GM12865 (cell line): ENCODE data around the gene POLR1D.

Source experiments
- DNase-seq: peaks from one replicate; pipeline ENCODE4 v3.0.0; 2010; ENCODE audit warnings: low read depth
- H3K4me3 ChIP-seq: 2 replicates; pipeline ENCODE4 v1.5.1; 2011; ENCODE audit warnings: mild to moderate bottlenecking, low read depth, low read length, control low read depth
- CTCF ChIP-seq: IDR thresholded peaks from 2 replicates; pipeline ENCODE4 v1.5.1; 2011; ENCODE audit warnings: low read length, control low read depth, low read depth, inconsistent platforms; ENCODE audit not compliant: insufficient read depth; ENCODE audit errors: missing control alignments

Gene POLR1D

GRCh38 chr13:27665761-27666160, 44.1 kb downstream of the POLR1D start:
- H3K4me3 ChIP-seq: no peak overlapping the region
- no peak for DNase-seq
- no peak for TF ChIP-seq CTCF

DNA sequence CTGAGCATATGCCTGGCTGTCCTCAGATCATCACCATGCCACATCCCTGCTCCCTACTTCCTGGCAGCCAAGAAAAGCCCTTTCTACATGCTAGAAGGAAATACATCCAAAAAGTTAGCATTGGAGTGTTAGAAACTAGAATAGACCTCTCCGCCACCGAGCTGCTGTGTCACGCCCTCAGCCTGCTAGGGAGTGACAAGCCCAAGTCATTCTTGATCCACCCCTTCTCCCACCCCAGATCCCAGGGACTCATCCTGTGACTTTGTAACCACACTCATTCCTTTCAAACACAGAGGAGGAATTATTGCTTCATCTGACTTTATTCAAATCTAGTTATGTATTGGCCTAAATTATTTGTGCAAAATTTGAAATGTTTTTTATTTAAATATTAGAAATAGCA, 45.3 kb downstream of the POLR1D start:
- no peak for TF ChIP-seq CTCF
- no peak for DNase-seq
- no peak overlapping the region for H3K4me3 ChIP-seq

DNA sequence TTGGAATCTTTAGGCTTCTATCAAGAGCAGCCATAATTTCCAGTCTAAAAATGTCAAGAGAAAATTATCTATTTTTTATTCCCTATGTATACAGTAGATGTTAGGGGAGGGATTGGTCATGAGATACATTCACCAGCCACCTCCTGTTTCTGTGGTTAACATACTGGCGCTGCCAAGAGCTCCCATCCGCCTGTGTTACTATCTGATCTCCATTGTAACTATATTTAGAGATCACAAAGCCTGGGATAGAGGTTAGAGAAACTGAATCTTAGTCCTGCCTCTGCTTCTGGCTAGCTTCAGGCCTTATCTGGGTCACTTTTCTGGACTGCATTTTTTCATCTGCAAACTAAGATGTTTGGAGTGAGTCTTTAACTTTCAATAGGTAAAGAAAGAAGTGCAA, 46.3 kb downstream of the POLR1D start:
- no peak overlapping the region for H3K4me3 ChIP-seq
- no peak for DNase-seq
- TF ChIP-seq CTCF: no peak

DNA sequence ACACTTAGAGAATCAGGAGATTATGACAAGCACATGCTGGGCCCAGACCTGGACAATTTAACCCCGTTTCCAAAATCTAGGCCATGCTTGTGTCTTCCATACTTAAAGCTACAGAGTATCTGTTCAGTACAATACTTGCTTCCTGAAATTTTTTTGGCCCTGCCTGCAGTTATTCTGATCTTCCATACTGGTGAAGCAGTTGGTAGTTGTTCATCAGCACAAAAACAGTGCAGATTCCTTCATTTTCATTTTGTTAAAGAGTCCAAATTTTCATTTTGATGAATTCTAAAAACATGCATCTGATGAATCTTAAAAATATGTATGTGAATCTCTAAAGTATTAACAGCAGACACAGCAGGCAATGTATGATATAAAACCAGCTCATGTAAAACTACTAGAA, 49.2 kb downstream of the POLR1D start:
- TF ChIP-seq CTCF: no peak
- DNase-seq: no peak
- no peak overlapping the region for H3K4me3 ChIP-seq

DNA sequence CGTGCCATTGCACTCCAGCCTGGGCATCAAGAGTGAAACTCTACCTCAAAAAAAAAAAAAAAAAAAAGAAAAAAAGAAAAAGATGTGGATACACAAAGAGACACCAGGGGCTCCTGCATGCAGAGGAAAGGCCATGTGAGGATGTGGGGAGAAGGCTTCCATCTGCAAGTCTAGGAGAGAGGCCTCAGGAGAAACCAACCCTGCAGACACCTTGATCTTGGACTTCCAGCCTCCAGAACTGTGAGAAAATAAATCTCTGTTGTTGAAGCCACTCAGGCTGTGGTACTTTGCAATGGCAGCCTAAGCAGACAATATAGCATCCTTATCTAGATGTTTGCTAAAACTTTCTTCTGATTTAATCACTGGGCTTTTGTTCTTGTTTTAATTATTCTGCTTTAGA, 50.3 kb downstream of the POLR1D start:
- no peak for TF ChIP-seq CTCF
- no peak overlapping the region for H3K4me3 ChIP-seq
- no peak for DNase-seq
